Measurements from ENCODE around the gene ZC3H13.

Gene ZC3H13

GRCh38 chr13:46058268-46058667 lies 5.7 kb upstream of the ZC3H13 start:
- no peak for DNase-seq

DNA sequence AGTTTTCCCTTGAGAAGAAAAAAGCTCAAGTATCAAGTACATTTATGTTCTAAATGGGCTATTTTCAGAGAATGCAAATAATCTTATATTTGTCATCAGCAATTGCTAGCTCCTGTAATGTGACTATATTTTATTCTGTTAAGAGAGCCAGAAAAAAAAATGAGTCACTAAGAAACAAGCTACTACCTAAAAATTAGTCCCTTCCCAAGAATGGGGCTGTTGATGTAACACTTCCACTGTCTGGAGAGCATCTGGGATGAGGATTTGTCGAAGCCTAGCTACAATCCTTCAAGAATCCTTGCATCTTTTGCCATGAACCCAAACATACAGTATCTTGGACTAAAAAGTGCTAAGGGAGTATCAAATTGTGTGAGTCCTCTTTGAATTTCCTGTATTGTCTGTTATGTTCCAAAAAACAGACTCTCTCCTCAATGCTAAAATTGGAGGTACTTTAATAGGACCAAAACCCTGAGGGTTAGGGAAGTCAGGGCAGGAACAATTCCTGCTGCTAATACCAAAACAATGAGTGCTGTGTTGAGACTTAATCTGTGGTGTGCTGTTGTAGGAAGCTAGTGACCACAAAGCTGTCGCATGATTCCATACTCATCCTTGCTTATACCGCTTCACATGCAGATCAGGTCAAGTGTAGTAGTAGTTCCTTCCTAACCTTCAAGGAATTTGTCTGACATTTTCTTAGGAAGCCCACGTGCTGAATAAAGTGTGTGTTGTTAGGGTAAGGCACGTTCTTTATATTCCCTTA lies 4.9 kb upstream of the ZC3H13 start:
- no peak for DNase-seq

GRCh38 chr13:46053162-46054012 lies 841 bp upstream of the ZC3H13 start:
- no peak for DNase-seq

DNA sequence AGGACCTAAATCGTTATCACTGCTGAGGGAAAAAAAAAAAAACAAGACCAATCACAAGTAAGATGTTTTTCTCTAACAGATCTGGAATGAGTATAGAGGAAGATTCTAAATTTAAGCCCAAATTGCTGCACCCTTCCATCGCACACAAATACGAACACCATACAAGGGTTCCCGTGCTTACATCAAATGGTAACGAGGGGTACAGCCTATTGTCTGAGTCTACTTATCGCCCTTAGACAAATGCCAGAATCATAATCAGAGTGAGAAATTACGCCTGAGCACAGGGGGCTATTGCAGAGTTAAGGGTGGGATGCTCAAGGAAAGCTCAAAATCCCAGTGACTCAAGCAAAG lies 603 bp downstream of the ZC3H13 start:
- peak in 1 of 2 experiments; percentile 36 for DNase-seq

GRCh38 chr13:46050771-46051170 lies 1.8 kb downstream of the ZC3H13 start:
- no peak for DNase-seq

DNA sequence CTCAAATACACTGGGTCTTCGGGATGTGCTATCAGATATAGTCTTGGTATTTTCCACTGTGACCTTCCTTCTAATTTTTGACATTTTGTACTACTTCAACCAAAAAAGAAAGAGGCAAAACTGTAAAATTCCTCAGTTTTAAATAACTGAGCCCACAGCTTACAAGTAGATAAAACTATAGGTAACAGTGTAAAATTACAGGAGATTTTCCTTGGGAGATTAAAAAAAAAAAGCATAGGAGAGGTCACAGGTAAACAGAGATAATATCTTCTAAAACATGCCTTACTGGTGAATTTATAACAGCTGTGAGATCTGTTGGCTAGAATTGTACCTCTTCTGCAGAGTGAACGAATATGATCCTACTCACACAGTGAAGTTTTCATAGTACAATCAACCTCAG lies 7.1 kb downstream of the ZC3H13 start:
- DNase-seq: no peak

- DNase-seq: no peak
These were observed 8.9 kb downstream of the ZC3H13 start for GRCh38 chr13:46043647-46044046.

- DNase-seq: no peak
These were observed 11.1 kb downstream of the ZC3H13 start for GRCh38 chr13:46041419-46041839.

DNA sequence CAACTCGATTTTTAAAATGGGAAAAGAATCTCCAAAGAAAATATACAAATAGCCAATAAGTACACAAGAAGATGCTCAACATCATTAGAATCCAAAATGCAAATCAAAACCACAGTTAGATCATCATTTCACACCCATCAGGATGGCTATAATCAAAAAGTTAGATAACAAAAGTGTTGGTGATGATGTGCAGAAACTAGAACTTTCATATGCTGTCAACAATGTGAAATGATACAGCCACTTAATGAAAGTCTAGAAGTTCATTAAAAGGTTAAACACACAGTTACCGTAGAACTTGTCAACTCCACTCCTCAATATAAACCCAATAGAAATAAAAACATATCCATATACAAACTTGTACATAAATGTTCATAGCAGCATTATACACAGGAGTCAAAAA lies 11.8 kb downstream of the ZC3H13 start:
- no peak for DNase-seq

GRCh38 chr13:46039411-46040182 lies 12.9 kb downstream of the ZC3H13 start:
- DNase-seq: no peak

- DNase-seq: no peak
These were observed 14.2 kb downstream of the ZC3H13 start for GRCh38 chr13:46038296-46038695.

- DNase-seq: no peak
These were observed 17.5 kb downstream of the ZC3H13 start for GRCh38 chr13:46035066-46035465.

GRCh38 chr13:46032341-46032740 lies 20.2 kb downstream of the ZC3H13 start:
- no peak for DNase-seq

GRCh38 chr13:46031581-46032263 lies 20.8 kb downstream of the ZC3H13 start:
- no peak for DNase-seq

- DNase-seq: no peak
These were observed 27.4 kb downstream of the ZC3H13 start for GRCh38 chr13:46025157-46025556.

- DNase-seq: no peak
These were observed 30.1 kb downstream of the ZC3H13 start for GRCh38 chr13:46022481-46022880.

DNA sequence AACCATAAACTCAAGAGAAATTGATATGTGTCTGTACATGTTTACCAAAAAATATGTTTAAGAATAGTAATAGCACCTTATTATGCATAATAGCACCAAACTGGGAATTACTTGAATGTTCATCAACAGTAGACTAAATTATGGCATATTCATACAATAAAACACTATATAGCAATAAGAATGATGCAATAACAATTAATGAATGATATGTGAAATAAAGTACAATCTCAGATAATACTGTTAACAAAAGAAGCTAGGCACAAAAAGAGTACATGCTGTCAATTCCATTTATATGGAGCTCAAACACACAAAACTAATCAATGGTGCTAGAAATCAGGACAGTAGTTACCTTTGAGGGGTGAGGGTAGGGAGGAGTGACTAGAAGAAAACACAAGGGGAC lies 36.3 kb downstream of the ZC3H13 start:
- DNase-seq: no peak

GRCh38 chr13:46015366-46015765 lies 37.2 kb downstream of the ZC3H13 start:
- DNase-seq: no peak

GRCh38 chr13:46012404-46012803 lies 40.1 kb downstream of the ZC3H13 start:
- no peak for DNase-seq

DNA sequence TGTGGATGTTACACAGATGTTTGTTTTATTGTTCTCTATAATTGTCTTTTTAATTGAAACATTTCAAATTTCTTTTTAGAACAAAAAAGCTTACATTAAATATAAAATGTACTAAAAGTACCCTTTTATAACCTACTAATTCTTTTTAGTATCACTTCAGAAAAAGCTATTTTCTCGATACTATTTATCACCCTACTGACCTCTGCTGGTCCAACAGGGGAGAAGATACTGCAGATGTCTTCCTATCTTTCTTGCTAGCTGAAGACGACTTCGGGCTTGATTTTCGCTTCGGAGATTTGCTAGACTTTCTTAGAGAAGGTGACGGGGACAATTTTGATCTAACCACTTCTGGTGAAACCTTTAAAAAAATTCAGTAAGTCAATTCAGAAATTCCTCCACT lies 42.4 kb downstream of the ZC3H13 start:
- no peak for DNase-seq

DNA sequence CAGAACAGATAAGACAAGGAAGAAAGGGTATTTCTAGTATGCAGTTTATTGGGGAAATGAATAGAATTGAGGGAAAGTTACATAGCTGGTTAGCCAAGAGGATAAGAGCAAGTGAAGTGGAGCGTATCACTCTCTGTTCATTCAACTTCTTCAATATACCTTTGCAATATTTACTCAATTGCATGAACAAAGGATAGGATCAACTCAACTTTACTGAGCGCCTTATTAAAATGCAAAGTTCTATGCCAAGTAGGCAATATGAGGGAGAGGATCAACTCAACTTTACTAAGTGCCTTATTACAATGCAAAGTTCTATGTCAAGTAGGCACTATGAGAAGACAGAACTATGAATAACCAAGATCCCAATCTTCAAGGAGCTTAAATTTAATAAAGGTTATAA lies 43.9 kb downstream of the ZC3H13 start:
- no peak for DNase-seq

DNA sequence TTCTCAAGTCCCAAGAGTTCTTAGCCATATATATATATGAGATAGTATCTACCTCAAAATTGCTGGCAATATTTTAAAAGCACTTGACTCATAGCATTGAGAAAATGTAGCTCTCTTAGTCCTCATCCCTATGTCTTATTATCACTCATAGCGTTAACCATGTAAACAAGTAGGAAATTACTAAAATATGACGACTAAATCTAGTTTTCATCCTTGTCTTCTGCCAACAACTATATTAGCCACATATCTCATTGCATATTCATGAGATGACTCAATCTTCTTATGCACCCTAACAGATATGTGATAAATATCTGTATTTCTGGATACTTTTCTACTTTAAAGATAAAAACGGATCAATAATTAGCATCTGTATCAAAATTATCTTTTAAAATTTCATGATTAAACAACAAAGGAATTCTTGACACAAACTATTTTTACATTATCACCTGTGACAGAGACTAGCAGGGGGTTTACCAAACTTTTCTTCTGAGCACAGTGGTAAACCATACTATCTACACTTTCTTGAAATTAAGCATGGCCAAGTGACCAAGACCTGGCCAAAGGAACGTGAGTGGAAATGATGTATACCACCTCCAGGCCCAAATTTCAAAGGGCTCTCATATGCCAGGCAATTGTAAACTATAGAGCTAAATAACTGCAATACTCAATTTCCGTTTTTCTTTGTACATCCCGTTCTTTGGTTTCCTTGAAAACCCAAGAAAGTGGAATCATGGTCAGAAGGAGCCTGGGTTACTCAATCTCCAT lies 45.7 kb downstream of the ZC3H13 start:
- no peak for DNase-seq
